HCT116 (cell line): Measurements from ENCODE around the gene TMEM86B. TPM values are rescaled to one million over a fixed set of nuclear protein-coding genes. Genes with fewer than 3 reads are reported as not detected.

ENCODE experiments used
- ATAC-seq: fragments of 200-7000 bp; cut with Tn5 transposase; 2 replicates; pipeline ENCODE4 v1.9.1; 2020; ENCODE audit warnings: mild to moderate bottlenecking, moderate library complexity
- BruUV-seq: library from RNA; stranded (reverse); fragments of 400-500 nt; replicated peaks from 2 replicates; lab custom pipeline; 2021; lab: Mats Ljungman, UMichigan
- CTCF ChIA-PET: fragments of 300-600 bp; sonication (Branson Sonifier 250); formaldehyde crosslinking; loops from one replicate; lab custom pipeline; 2021; ENCODE audit warnings: antibody characterized with exemption; lab: Charles Lee
- POLR2A ChIA-PET: fragments of 300-600, 350-600 bp; sonication (Branson Sonifier 250); formaldehyde crosslinking; loops from one replicate; lab custom pipeline; 2021; ENCODE audit warnings: antibody characterized with exemption; lab: Charles Lee
- RAD21 ChIA-PET, 2 experiments: fragments of 300-600 bp; sonication (Branson Sonifier 250); formaldehyde crosslinking; loops; one replicate each; lab custom pipeline; 2023; ENCODE audit warnings: low total read pairs in 2 of 2; ENCODE audit not compliant: uncharacterized antibody in 2 of 2, unreplicated experiment in 2 of 2, low non-redundant PET in 1 of 2; lab: Charles Lee
- DNase-seq: peaks from one replicate; pipeline ENCODE4 v3.0.0-alpha.2; 2010; ENCODE audit warnings: low read depth, low spot score
- H2AFZ ChIP-seq: fragments of 200-600 bp; shearing (Covaris generic), sonication (generic); 2 replicates; pipeline ENCODE4 v1.6.1; 2017; ENCODE audit warnings: low read depth, mixed run types, mixed read lengths, antibody characterized with exemption, low read length; ENCODE audit not compliant: poor library complexity, severe bottlenecking
- H3K27ac ChIP-seq: 2 replicates; pipeline ENCODE4 v1.5.1; 2012; ENCODE audit warnings: low read depth, low read length
- H3K27me3 ChIP-seq: fragments of 200-600 bp; sonication (generic); 2 replicates; pipeline ENCODE4 v1.6.1; 2016; ENCODE audit warnings: mixed run types, low read length, mixed read lengths; ENCODE audit not compliant: insufficient read depth
- H3K36me3 ChIP-seq, 2 experiments: fragments of 200-500 bp in 1 of 2; fragments of 200-600 bp in 1 of 2; sonication (Bioruptor generic) in 1 of 2; sonication (generic) in 1 of 2; 2 replicates each; pipeline versions ENCODE4 v1.5.1 to v1.6.1; 2014 to 2016; ENCODE audit warnings: low read length in 2 of 2, inconsistent platforms in 1 of 2, mixed read lengths in 1 of 2, mixed run types in 1 of 2; ENCODE audit not compliant: insufficient read depth in 2 of 2, control insufficient read depth in 1 of 2
- H3K4me1 ChIP-seq, 2 experiments: fragments of 200-600 bp in 1 of 2; sonication (generic) in 1 of 2; 2 replicates each; pipeline versions ENCODE4 v1.5.1 to v1.6.1; 2012 to 2017; ENCODE audit warnings: low read length in 2 of 2, inconsistent platforms in 1 of 2, mild to moderate bottlenecking in 1 of 2, mixed read lengths in 1 of 2, mixed run types in 1 of 2, moderate library complexity in 1 of 2; ENCODE audit not compliant: insufficient read depth in 2 of 2, control insufficient read depth in 1 of 2
- H3K4me2 ChIP-seq: fragments of 200-600 bp; sonication (generic); 2 replicates; pipeline ENCODE4 v1.6.1; 2017; ENCODE audit warnings: mixed run types, low read length, mixed read lengths
- H3K4me3 ChIP-seq, 2 experiments: fragments of 200-600 bp in 1 of 2; sonication (generic) in 1 of 2; replicated peaks in 1 of 2; 2 replicates each; pipeline ENCODE4 v1.5.1; 2011 to 2016; ENCODE audit warnings: low read length in 2 of 2, control low read depth in 1 of 2, low read depth in 1 of 2, mild to moderate bottlenecking in 1 of 2, mixed read lengths in 1 of 2, mixed run types in 1 of 2
- H3K79me2 ChIP-seq: fragments of 200-600 bp; sonication (generic); 2 replicates; pipeline ENCODE4 v1.6.1; 2017; ENCODE audit warnings: mild to moderate bottlenecking, mixed run types, low read length, moderate library complexity, mixed read lengths; ENCODE audit not compliant: insufficient read depth
- H3K9ac ChIP-seq: fragments of 200-600 bp; sonication (generic); 2 replicates; pipeline ENCODE4 v1.6.1; 2016; ENCODE audit warnings: low read length, mixed read lengths
- H3K9me2 ChIP-seq: fragments of 200-600 bp; sonication (generic), shearing (Covaris generic); 2 replicates; pipeline ENCODE4 v1.6.1; 2017; ENCODE audit warnings: mixed run types, mild to moderate bottlenecking, moderate library complexity; ENCODE audit not compliant: insufficient read depth
- H3K9me3 ChIP-seq, 2 experiments: fragments of 200-500 bp in 1 of 2; fragments of 200-600 bp in 1 of 2; sonication (Bioruptor generic) in 1 of 2; sonication (generic) in 1 of 2; 2 replicates each; pipeline ENCODE4 v1.6.1; 2014 to 2017; ENCODE audit warnings: low read length in 2 of 2, mixed read lengths in 2 of 2, inconsistent platforms in 1 of 2, low read depth in 1 of 2, mild to moderate bottlenecking in 1 of 2, mixed run types in 1 of 2, moderate library complexity in 1 of 2; ENCODE audit not compliant: control insufficient read depth in 1 of 2, insufficient read depth in 1 of 2
- H4K20me1 ChIP-seq: fragments of 200-600 bp; sonication (generic), shearing (Covaris generic); 2 replicates; pipeline ENCODE4 v1.6.1; 2017; ENCODE audit warnings: mixed run types, mild to moderate bottlenecking, moderate library complexity; ENCODE audit not compliant: insufficient read depth
- CBX3 ChIP-seq: IDR thresholded peaks from 2 replicates; pipeline ENCODE4 v1.6.1; 2012; ENCODE audit warnings: low read depth
- EGR1 ChIP-seq: IDR thresholded peaks from 2 replicates; pipeline ENCODE4 v1.6.1; 2012; ENCODE audit warnings: low read depth
- POLR2AphosphoS5 ChIP-seq: IDR thresholded peaks from 2 replicates; pipeline ENCODE4 v1.6.1; 2011; ENCODE audit warnings: mild to moderate bottlenecking, low read depth, low read length, moderate library complexity
- RAD21 ChIP-seq: IDR thresholded peaks from 2 replicates; pipeline ENCODE4 v1.6.1; 2012; ENCODE audit warnings: low read depth, mild to moderate bottlenecking
- SIN3A ChIP-seq: IDR thresholded peaks from 2 replicates; pipeline ENCODE4 v1.6.1; 2012; ENCODE audit warnings: low read depth
- YY1 ChIP-seq: IDR thresholded peaks from 2 replicates; pipeline ENCODE4 v1.6.1; 2011; ENCODE audit warnings: low read length, low read depth, moderate library complexity, mild to moderate bottlenecking; ENCODE audit not compliant: insufficient replicate concordance; ENCODE audit errors: extremely low read depth
- ZBTB33 ChIP-seq: IDR thresholded peaks from 2 replicates; pipeline ENCODE4 v1.6.1; 2011; ENCODE audit warnings: mild to moderate bottlenecking, low read length, moderate library complexity; ENCODE audit not compliant: insufficient replicate concordance; ENCODE audit errors: extremely low read depth
- ZNF274 ChIP-seq: fragments of 200-500 bp; sonication (Bioruptor generic); IDR thresholded peaks from 2 replicates; pipeline ENCODE4 v1.6.1; 2014; ENCODE audit warnings: mild to moderate bottlenecking, low read depth, low read length, inconsistent platforms
- intact Hi-C: fragments of 100-400 bp; cut with micrococcal nuclease; formaldehyde crosslinking; loops from 2 replicates; pipeline ENCODE4 v1.10.0; 2022
- total RNA-seq: library from RNA; stranded (reverse); gene quantifications from one replicate; pipeline ENCODE4 v1.2.1, GENCODE V29; 2021; ENCODE audit not compliant: unreplicated experiment

The TMEM86B gene
- total RNA-seq, 1 experiment from 2014 or later, result 10.6 TPM

GRCh38 chr19:55188625-55189024, 39.9 kb downstream of the TMEM86B start (continued):
- TF ChIP-seq ZBTB33, result no peak
- TF ChIP-seq ZNF274, result no peak
- TF ChIP-seq, all 23 proteins: peak for 0

GRCh38 chr19:55186080-55186479, 42.5 kb downstream of the TMEM86B start:
- H3K9me2 ChIP-seq, result no peaks in the 10 kb centered on the region
- TF ChIP-seq SIN3A (no peak), YY1 (no peak), EGR1 (no peak), RAD21 (no peak), POLR2AphosphoS5 (no peak), CBX3 (no peak)
- ChIA-PET CTCF (interaction anchor here (0.6 kb wide), 1 partner anchor 233 kb away, joined by 3 read pairs; no protein-coding TSS in a partner anchor), RAD21 (no interaction called here), POLR2A (no interaction called here)
- H3K27me3 ChIP-seq, result no peaks in the 10 kb centered on the region
- no peaks in the 10 kb centered on the region for H3K9me3 ChIP-seq
- DNase-seq (no peak), ATAC-seq (no peak)
- BruUV-seq, result no TSS peak
- intact Hi-C loops, result no loop called here
- H2AFZ ChIP-seq, result no peak overlapping the region
- H4K20me1 ChIP-seq, result no peaks in the 10 kb centered on the region
- peak overlapping the region; percentile 54 for H3K4me2 ChIP-seq
- H3K79me2 ChIP-seq, result peaks cover 3% of the 10 kb centered on the region; the same call in 1 of the 2 replicates
- peaks cover 10 to 30% of the 10 kb centered on the region in 2 experiments for H3K4me1 ChIP-seq
- no peak overlapping the region for H3K9ac ChIP-seq
- H3K4me3 ChIP-seq, result no peak overlapping the region
- H3K36me3 ChIP-seq, result no peaks in the 10 kb centered on the region
- no peak overlapping the region for H3K27ac ChIP-seq
